NCI-H526 (cell line): ENCODE data around the gene IKZF4.
"Not testable (repeated sequence)": the region's sequence is repeated elsewhere in the genome, so short reads cannot be mapped to it uniquely, and the experiment has no call there.

ENCODE experiments used
- DNase-seq, 2 experiments: peaks; one replicate each; lab custom pipeline; 2025; lab: John Stamatoyannopoulos, UW

The IKZF4 gene

DNA sequence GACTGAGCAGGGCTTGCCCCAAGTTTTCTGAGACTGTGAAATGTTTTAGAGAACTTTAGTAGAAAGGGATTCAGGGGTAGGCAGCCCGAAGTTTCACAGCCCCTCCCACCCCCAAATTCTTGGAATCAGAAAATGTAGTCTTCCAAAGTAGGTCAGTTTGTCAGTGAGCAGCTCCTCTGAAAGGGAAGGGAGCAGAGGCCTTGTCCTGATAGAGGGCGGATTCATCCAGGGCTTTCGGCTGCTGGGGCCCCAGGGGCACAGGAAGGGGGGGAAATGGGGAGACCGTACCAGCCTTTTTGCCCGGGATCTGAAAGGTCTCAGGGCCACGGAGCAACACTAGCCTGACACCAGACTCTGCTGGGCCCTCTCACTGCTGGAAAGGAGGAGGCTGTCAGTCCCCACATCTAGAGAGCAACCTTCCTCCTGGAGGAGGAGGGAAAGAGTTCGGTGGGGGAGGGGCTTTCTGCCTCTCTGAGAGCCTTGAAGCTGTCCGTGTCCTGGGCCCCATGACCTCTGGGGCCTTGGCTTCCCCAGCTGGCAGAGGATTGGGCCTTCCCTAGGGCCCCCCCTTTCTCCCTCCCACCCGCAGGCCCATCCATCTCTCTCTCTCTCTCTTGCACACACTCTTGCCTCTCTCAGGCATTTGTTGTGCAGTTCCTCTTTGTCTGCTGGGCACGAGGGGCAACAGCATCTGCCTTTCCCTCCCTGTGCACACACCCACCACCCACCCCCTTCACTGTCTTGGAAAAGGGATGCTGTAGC lies at the start of gene IKZF4:
IKZF4 (plus strand) TSS at position 621 of the 762 bp plus-strand sequence. CDS start 451 bp downstream, outside the sequence.
- peak in 1 of 2 experiments; percentile 32 for DNase-seq

DNA sequence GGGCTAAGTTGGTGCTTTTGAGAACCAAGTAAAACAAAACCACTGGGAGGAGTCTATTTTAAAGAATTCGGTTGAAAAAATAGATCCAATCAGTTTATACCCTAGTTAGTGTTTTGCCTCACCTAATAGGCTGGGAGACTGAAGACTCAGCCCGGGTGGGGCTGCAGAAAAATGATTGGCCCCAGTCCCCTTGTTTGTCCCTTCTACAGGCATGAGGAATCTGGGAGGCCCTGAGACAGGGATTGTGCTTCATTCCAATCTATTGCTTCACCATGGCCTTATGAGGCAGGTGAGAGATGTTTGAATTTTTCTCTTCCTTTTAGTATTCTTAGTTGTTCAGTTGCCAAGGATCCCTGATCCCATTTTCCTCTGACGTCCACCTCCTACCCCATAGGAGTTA lies 48.8 kb upstream of the IKZF4 start:
- DNase-seq = no peak

DNA sequence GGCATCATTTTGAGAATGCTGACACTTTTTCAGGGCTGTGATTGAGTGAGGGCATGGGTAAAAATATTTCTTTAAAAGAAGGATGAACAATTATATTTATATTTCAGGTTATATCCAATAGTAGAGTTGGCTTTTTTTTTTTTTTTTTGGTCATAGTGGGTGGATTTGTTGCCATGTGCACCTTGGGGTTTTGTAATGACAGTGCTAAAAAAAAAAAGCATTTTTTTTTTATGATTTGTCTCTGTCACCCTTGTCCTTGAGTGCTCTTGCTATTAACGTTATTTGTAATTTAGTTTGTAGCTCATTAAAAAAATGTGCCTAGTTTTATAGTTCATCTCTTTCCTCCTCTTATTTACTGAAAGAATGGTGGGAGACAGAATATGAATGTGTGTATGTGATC lies 48.4 kb upstream of the IKZF4 start:
- no peak for DNase-seq

GRCh38 chr12:55972911-55973598 lies 47.8 kb upstream of the IKZF4 start:
- DNase-seq = peak in 1 of 2 experiments; percentile 31

GRCh38 chr12:55973599-55974307 lies 47.1 kb upstream of the IKZF4 start, which contains the start of gene RAB5B:
Gene RAB5B (plus strand): TSS chr12:55974078. CDS start chr12:55986961, 12,883 bp downstream.
- DNase-seq = peak; percentile 100

DNA sequence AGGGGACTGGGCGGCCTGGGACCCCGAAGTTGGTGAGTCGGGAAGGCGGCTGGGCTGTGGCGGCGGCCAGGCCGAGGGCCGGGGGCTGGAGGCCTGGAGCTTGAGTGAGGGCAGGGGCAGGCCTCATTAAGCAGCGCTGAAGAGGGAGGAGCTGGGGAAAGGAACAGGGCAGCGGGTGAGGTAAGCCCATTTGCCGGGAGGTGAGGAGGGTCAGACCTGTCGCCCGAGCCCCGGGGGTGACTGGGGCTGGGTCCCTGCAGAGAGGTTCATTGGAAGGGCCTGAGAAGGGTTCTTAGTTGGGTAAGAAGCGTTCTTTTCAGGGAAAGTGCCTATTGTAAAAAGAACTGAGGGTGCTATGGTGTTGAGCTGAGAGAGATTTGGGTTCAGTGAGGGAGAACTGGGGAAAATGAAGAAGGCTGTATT lies 46.5 kb upstream of the IKZF4 start:
- DNase-seq = peak; percentile 43 to 63

GRCh38 chr12:55978393-55978792 lies 42.5 kb upstream of the IKZF4 start:
- no peak for DNase-seq

GRCh38 chr12:55979069-55979468 lies 41.8 kb upstream of the IKZF4 start:
- no peak for DNase-seq

GRCh38 chr12:55981882-55982281 lies 39.0 kb upstream of the IKZF4 start:
- not testable (repeated sequence) for DNase-seq

- no peak for DNase-seq
Measured at GRCh38 chr12:55982319-55982936, 38.4 kb upstream of the IKZF4 start.

DNA sequence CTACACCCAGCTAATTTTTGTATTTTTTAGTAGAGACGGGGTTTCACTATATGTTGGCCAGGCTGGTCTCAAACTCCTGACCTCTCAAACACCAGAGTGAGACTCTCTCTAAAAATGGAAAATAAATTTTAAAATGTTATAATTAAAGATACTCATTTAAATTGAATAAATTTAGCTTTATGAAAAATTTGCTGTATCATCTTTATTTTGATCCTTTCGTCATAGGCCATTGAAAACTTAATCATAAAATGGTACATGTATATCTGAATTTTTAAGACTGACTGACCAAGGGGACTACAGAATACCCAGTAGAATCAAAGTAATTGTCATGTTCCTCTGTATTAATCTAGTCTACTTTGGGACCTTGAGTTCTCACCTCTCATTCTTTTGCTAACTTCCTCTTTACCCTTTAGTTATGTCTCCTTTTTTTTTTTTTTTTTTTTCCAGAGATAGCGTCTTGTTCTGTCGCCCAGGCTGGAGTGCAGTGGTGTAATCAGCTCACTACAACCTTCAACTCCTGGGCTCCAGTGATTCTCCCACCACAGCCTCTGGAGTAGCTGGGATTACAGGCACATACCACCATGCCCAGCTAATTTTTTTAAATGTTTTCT lies 37.5 kb upstream of the IKZF4 start:
- DNase-seq = no peak

DNA sequence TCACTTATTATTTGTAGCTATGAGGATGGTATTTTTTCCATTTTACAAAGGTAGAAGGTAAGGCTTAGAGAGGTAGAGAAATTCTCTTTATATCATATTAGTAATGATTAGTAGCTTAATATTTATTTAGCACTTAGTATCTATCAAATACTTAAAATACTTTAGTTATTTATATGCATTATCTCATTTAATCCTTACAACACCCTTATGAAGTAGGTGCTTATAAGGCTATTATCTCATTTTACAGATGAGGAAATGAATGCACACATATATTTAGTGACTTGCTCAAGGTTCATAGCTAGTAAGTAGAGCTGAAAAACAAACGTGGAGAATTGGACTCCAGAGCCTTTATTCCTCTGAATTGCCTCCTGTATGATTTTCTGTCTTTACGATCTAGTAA lies 36.0 kb upstream of the IKZF4 start:
- no peak for DNase-seq

DNA sequence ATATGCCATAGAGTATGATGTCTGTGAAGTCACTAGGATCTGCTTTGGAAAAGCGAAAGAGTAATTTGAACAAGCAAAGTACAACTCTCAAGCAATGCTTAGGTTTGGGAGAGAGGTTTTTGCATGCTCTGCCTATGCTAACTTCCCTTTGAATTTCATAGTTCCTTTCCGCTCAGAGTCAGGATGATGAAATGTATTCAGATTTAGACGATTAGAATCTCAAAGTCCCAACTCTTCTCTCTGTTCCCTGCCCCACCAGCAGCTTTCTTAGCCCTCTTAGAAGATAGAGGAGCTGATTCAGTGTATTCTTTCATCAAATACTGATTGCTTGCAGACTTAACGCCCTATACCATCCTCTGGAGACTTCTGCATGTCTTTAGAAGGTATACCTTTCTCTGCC lies 35.5 kb upstream of the IKZF4 start:
- no peak for DNase-seq

GRCh38 chr12:55985976-55986375 lies 34.9 kb upstream of the IKZF4 start:
- DNase-seq = not testable (repeated sequence)

DNA sequence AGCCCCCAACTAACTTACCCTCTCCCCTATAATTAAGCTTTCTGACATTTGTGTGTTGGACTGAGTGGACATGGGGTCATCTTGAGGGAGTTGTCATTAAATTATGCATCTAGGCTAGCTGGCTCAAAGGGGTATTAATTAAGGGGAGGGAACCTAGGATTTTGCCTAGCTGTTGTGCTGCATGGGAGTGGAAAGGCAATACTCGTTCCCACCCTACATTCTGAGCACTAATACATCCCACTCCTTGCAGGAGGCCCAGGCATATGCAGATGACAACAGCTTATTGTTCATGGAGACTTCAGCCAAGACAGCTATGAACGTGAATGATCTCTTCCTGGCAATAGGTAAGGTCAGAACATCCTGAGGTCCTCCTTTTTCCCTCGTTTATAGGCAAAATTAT lies 29.7 kb upstream of the IKZF4 start:
- no peak for DNase-seq

DNA sequence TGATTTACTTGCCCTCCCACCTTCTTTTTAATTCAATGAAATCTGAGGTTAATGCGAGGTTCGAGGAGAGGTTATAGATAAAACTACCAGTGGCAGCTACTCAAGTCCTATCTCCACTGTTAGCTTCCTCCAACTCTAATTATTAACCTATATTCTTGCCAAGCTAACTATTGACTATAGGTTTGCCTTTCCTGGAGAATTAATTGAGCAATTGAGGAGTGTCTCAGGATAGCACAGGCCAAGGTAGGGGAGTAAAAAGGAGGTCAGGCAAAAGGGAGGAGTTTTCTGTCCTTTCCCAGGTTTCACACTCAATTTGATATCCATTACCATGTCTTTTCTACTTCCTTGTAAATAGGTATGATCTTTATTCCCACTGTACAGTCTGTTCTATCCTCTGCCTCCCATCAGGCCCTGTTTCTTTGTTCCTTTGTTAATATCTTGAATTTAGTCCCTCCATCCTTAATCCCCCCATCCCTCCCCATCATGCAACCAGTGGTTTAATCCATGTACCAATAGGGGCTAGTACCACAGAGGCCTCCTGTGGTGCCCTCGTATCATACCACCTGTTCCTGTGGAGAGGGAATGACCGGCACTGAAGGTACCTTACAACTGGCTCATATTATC lies 27.5 kb upstream of the IKZF4 start:
- no peak for DNase-seq

DNA sequence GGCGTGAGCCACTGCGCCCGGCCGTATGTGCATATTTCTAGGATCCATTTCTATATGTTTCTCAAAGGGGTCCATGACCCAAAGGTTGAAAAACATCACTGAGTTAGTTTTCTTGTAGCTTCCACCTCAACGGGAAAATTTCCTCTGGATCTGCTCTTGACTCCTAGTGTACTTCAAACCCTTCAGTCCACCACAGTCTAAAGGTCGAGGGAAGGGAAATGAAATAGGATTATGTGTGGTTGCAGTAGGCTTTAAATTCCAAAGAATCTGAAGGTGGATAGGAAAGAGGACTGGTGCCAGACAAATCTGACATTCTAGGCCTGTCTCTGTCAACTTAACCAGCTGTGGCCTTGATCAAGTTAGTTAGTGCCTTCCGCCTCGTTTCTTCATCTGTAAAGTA lies 25.5 kb upstream of the IKZF4 start:
- DNase-seq = no peak

GRCh38 chr12:55996201-55996714 lies 24.6 kb upstream of the IKZF4 start:
- DNase-seq = peak; percentile 22 to 71

DNA sequence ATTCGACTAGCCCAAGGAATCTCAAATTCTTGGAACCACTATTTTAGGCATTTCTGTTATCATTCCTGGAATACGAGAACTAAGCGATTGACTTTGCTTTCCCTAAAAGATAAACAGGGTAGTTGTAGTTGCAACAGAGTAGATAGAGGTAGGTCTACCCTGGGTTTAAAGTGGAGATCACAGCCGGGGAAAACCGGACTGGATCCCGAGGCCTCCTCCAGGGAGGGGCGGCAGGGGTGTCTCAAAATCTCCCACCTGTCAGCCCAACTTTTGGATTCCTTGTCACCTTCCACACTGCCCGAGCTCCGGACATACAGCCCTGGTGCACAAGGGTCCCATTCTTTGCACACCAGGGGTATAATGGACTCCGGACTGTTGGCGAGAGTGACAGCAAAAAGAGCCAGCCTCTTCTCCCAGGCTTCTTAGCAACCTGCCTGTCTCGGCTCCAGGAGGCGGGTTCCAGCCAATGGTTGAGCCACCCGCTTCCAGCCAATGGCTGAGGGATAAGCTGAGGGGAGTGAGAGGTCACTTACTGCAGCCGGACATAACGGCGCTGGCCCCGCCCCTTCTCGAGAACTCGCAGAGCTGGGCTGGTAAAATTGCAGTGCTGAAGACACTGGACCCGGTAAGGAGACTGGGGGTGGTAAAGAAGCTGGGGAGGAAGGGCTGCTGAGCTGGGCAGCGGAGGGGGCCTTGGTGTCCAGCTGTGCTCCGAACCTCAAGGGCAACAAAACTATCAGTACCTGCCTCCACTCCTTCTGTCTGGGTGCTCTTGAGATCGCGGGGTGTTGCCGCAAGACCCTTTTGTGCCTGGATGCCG lies 23.9 kb upstream of the IKZF4 start, which contains the start of gene SUOX:
SUOX (plus strand) TSS at position 562 of the 820 bp plus-strand sequence. CDS start 4,946 bp downstream, outside the sequence.
- DNase-seq = peak; percentile 79 to 94

- DNase-seq = peak in 1 of 2 experiments; percentile 54
Measured at GRCh38 chr12:55997535-55997859, 23.3 kb upstream of the IKZF4 start.
